ENCODE measurements around the gene EP300.

- TF ChIP-seq CTCF (IDR thresholded peaks at IDR 0.05) = no peak
- TF ChIP-seq ZFX (IDR thresholded peaks at IDR 0.05; ENCODE audit: borderline replicate concordance) = no peak
Observed at GRCh38 chr22:41201141-41201540, 108.7 kb downstream of the EP300 start.

All from 22Rv1 (cell line).